ENCODE measurements around the gene TTC21A.

- TF ChIP-seq CTCF (IDR thresholded peaks at IDR 0.05; ENCODE audit: insufficient read depth, low read length, poor library complexity, severe bottlenecking) = no peak
- TF ChIP-seq EZH2phosphoT487 (conservative IDR thresholded peaks at IDR 0.05; ENCODE audit: low read length) = no peak
Measured at GRCh38 chr3:39141171-39141995, 33.9 kb downstream of the TTC21A start.
